ENCODE measurements around the gene TRANK1.

- no peak for TF ChIP-seq YY1 (IDR thresholded peaks at IDR 0.05)
- TF ChIP-seq, protein P1, sequence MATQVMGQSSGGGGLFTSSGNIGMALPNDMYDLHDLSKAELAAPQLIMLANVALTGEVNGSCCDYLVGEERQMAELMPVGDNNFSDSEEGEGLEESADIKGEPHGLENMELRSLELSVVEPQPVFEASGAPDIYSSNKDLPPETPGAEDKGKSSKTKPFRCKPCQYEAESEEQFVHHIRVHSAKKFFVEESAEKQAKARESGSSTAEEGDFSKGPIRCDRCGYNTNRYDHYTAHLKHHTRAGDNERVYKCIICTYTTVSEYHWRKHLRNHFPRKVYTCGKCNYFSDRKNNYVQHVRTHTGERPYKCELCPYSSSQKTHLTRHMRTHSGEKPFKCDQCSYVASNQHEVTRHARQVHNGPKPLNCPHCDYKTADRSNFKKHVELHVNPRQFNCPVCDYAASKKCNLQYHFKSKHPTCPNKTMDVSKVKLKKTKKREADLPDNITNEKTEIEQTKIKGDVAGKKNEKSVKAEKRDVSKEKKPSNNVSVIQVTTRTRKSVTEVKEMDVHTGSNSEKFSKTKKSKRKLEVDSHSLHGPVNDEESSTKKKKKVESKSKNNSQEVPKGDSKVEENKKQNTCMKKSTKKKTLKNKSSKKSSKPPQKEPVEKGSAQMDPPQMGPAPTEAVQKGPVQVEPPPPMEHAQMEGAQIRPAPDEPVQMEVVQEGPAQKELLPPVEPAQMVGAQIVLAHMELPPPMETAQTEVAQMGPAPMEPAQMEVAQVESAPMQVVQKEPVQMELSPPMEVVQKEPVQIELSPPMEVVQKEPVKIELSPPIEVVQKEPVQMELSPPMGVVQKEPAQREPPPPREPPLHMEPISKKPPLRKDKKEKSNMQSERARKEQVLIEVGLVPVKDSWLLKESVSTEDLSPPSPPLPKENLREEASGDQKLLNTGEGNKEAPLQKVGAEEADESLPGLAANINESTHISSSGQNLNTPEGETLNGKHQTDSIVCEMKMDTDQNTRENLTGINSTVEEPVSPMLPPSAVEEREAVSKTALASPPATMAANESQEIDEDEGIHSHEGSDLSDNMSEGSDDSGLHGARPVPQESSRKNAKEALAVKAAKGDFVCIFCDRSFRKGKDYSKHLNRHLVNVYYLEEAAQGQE (IDR thresholded peaks at IDR 0.05) = no peak
- no peak for TF ChIP-seq CTCF (IDR thresholded peaks at IDR 0.05; ENCODE audit: low read depth, low read length, missing input control)
- TF ChIP-seq JUND (IDR thresholded peaks at IDR 0.05) = no peak
- no peak for TF ChIP-seq ZBTB33 (IDR thresholded peaks at IDR 0.05)
- TF ChIP-seq SP1 (IDR thresholded peaks at IDR 0.05) = no peak
- no peak for TF ChIP-seq ATF3 (IDR thresholded peaks at IDR 0.05)
- no peak for TF ChIP-seq GABPA (IDR thresholded peaks at IDR 0.05 in 1 of 2, conservative IDR thresholded peaks at IDR 0.05 in 1 of 2)
Observed at GRCh38 chr3:36920884-36921567, 23.8 kb downstream of the TRANK1 start.
